ENCODE measurements around the gene GALNT17.

Gene GALNT17

GRCh38 chr7:71727347-71727746, 595.4 kb downstream of the GALNT17 start:
- H3K36me3 ChIP-seq (ENCODE audit: control insufficient read depth in 2 of 2, insufficient read depth in 1 of 2, low read length in 2 of 2), result no peaks in the 10 kb centered on the region
- ChIA-PET CTCF (no interaction called here), POLR2A (no interaction called here)
- TF ChIP-seq ZNF747 (tag by site-specific recombination; IDR thresholded peaks at IDR 0.05), result no peak
- no peak for TF ChIP-seq ZBTB7A (tag by site-specific recombination; IDR thresholded peaks at IDR 0.05; ENCODE audit: low read depth)
- TF ChIP-seq ZNF792 (tag by site-specific recombination; IDR thresholded peaks at IDR 0.05), result no peak
- no peak for TF ChIP-seq ZNF324 (tag by site-specific recombination; IDR thresholded peaks at IDR 0.05)
- no peak for TF ChIP-seq ZNF169 (tag by site-specific recombination; IDR thresholded peaks at IDR 0.05)
- TF ChIP-seq ZBTB10 (tag by site-specific recombination; IDR thresholded peaks at IDR 0.05), result no peak
- TF ChIP-seq FEZF1 (tag by site-specific recombination; IDR thresholded peaks at IDR 0.05), result no peak
- TF ChIP-seq, protein P1, sequence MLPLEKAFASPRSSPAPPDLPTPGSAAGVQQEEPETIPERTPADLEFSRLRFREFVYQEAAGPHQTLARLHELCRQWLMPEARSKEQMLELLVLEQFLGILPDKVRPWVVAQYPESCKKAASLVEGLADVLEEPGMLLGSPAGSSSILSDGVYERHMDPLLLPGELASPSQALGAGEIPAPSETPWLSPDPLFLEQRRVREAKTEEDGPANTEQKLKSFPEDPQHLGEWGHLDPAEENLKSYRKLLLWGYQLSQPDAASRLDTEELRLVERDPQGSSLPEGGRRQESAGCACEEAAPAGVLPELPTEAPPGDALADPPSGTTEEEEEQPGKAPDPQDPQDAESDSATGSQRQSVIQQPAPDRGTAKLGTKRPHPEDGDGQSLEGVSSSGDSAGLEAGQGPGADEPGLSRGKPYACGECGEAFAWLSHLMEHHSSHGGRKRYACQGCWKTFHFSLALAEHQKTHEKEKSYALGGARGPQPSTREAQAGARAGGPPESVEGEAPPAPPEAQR (tag by site-specific recombination; IDR thresholded peaks at IDR 0.05), result no peak
- TF ChIP-seq ZNF530 (tag by site-specific recombination; IDR thresholded peaks at IDR 0.05; ENCODE audit: low read depth), result no peak
- TF ChIP-seq ZNF670 (tag by site-specific recombination; IDR thresholded peaks at IDR 0.05; ENCODE audit: low read depth), result no peak
- H3K27ac ChIP-seq (ENCODE audit: extremely low read depth, low read depth, low read length), result no peak overlapping the region
- no peak overlapping the region for H3K4me3 ChIP-seq (ENCODE audit: low read depth, low read length)
- H3K4me1 ChIP-seq (ENCODE audit: control insufficient read depth, insufficient read depth, low read length), result no peaks in the 10 kb centered on the region
- no peaks in the 10 kb centered on the region for H3K9me3 ChIP-seq (ENCODE audit: control insufficient read depth, insufficient read depth, low read depth, low read length)

GRCh38 chr7:71731740-71732139, 599.8 kb downstream of the GALNT17 start:
- CTCF ChIA-PET, result interaction anchor here (1.3 kb wide), 1 partner anchor 903 kb away, joined by 8 read pairs; no protein-coding TSS in a partner anchor
- Histone ChIP-seq H3K36me3 (ENCODE audit: control insufficient read depth in 2 of 2, insufficient read depth in 1 of 2, low read length in 2 of 2) (no peaks in the 10 kb centered on the region), H3K4me3 (ENCODE audit: low read depth, low read length) (no peak overlapping the region), H3K4me1 (ENCODE audit: control insufficient read depth, insufficient read depth, low read length) (no peaks in the 10 kb centered on the region), H3K9me3 (ENCODE audit: control insufficient read depth, insufficient read depth, low read depth, low read length) (no peaks in the 10 kb centered on the region), H3K27ac (ENCODE audit: extremely low read depth, low read depth, low read length) (no peak overlapping the region)
- TF ChIP-seq, protein P2, sequence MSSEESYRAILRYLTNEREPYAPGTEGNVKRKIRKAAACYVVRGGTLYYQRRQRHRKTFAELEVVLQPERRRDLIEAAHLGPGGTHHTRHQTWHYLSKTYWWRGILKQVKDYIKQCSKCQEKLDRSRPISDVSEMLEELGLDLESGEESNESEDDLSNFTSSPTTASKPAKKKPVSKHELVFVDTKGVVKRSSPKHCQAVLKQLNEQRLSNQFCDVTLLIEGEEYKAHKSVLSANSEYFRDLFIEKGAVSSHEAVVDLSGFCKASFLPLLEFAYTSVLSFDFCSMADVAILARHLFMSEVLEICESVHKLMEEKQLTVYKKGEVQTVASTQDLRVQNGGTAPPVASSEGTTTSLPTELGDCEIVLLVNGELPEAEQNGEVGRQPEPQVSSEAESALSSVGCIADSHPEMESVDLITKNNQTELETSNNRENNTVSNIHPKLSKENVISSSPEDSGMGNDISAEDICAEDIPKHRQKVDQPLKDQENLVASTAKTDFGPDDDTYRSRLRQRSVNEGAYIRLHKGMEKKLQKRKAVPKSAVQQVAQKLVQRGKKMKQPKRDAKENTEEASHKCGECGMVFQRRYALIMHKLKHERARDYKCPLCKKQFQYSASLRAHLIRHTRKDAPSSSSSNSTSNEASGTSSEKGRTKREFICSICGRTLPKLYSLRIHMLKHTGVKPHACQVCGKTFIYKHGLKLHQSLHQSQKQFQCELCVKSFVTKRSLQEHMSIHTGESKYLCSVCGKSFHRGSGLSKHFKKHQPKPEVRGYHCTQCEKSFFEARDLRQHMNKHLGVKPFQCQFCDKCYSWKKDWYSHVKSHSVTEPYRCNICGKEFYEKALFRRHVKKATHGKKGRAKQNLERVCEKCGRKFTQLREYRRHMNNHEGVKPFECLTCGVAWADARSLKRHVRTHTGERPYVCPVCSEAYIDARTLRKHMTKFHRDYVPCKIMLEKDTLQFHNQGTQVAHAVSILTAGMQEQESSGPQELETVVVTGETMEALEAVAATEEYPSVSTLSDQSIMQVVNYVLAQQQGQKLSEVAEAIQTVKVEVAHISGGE (tag by site-specific recombination; conservative IDR thresholded peaks at IDR 0.05; ENCODE audit: low read depth), result no peak
- TF ChIP-seq ZNF785 (tag by site-specific recombination; IDR thresholded peaks at IDR 0.05), result no peak
- TF ChIP-seq, protein P3, sequence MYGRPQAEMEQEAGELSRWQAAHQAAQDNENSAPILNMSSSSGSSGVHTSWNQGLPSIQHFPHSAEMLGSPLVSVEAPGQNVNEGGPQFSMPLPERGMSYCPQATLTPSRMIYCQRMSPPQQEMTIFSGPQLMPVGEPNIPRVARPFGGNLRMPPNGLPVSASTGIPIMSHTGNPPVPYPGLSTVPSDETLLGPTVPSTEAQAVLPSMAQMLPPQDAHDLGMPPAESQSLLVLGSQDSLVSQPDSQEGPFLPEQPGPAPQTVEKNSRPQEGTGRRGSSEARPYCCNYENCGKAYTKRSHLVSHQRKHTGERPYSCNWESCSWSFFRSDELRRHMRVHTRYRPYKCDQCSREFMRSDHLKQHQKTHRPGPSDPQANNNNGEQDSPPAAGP (tag by site-specific recombination; IDR thresholded peaks at IDR 0.05), result no peak
- no peak for TF ChIP-seq ZNF324 (tag by site-specific recombination; IDR thresholded peaks at IDR 0.05)
- TF ChIP-seq ZNF132 (tag by site-specific recombination; IDR thresholded peaks at IDR 0.05; ENCODE audit: borderline replicate concordance), result no peak
- TF ChIP-seq ZNF184 (tag by site-specific recombination; IDR thresholded peaks at IDR 0.05), result no peak
- TF ChIP-seq MZF1 (tag by site-specific recombination; IDR thresholded peaks at IDR 0.05; ENCODE audit: borderline replicate concordance), result no peak
- TF ChIP-seq ZNF623 (tag by site-specific recombination; IDR thresholded peaks at IDR 0.05), result no peak
- TF ChIP-seq ZNF639 (tag by site-specific recombination; IDR thresholded peaks at IDR 0.05), result no peak
- no peak for TF ChIP-seq ZNF211 (tag by site-specific recombination; IDR thresholded peaks at IDR 0.05; ENCODE audit: low read depth)
- no peak for TF ChIP-seq SCRT1 (tag by site-specific recombination; IDR thresholded peaks at IDR 0.05; ENCODE audit: borderline replicate concordance)
- TF ChIP-seq, protein P4, sequence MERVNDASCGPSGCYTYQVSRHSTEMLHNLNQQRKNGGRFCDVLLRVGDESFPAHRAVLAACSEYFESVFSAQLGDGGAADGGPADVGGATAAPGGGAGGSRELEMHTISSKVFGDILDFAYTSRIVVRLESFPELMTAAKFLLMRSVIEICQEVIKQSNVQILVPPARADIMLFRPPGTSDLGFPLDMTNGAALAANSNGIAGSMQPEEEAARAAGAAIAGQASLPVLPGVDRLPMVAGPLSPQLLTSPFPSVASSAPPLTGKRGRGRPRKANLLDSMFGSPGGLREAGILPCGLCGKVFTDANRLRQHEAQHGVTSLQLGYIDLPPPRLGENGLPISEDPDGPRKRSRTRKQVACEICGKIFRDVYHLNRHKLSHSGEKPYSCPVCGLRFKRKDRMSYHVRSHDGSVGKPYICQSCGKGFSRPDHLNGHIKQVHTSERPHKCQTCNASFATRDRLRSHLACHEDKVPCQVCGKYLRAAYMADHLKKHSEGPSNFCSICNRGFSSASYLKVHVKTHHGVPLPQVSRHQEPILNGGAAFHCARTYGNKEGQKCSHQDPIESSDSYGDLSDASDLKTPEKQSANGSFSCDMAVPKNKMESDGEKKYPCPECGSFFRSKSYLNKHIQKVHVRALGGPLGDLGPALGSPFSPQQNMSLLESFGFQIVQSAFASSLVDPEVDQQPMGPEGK (tag by site-specific recombination; IDR thresholded peaks at IDR 0.05), result no peak
- TF ChIP-seq ZNF776 (tag by site-specific recombination; IDR thresholded peaks at IDR 0.05; ENCODE audit: borderline replicate concordance), result no peak
- TF ChIP-seq ZNF560 (tag by site-specific recombination; IDR thresholded peaks at IDR 0.05; ENCODE audit: borderline replicate concordance), result no peak
- POLR2A ChIA-PET, result no interaction called here

Measured in HEK293 (cell line).